GM12873 (cell line): ENCODE data around the gene COMTD1.

Source experiments
- CTCF ChIP-seq: IDR thresholded peaks from 2 replicates; pipeline ENCODE4 v1.5.1; 2012; ENCODE audit warnings: low read depth, mild to moderate bottlenecking, moderate library complexity, low read length, control low read depth; ENCODE audit not compliant: insufficient read depth; ENCODE audit errors: missing control alignments

Gene COMTD1

GRCh38 chr10:75244487-75245353 is 9.0 kb upstream of the COMTD1 start:
- no peak for TF ChIP-seq CTCF

- TF ChIP-seq CTCF, result no peak
Observed at GRCh38 chr10:75243426-75243825, 7.7 kb upstream of the COMTD1 start.

- TF ChIP-seq CTCF, result no peak
Observed at GRCh38 chr10:75240329-75241076, 4.7 kb upstream of the COMTD1 start.

- TF ChIP-seq CTCF, result no peak
Observed at GRCh38 chr10:75239096-75239790, 3.5 kb upstream of the COMTD1 start.

GRCh38 chr10:75238182-75239095 is 2.7 kb upstream of the COMTD1 start:
- TF ChIP-seq CTCF, result no peak

GRCh38 chr10:75236178-75236825 is 545 bp upstream of the COMTD1 start:
- TF ChIP-seq CTCF, result no peak
